Activated T-helper 2 cell treated with anti-CD3 and anti-CD28 coated beads, Interferon-gamma antibody, Interleukin-2, Interleukin-4, amounts not matched to agents 10 μg/mL and 5 μg/mL and 100 μg/mL, durations not matched to agents 14 hours and 24 hours and 36 hours (primary cell): ENCODE results near the gene RBMY1E. TPM values are rescaled to one million over a fixed set of nuclear protein-coding genes. Genes with fewer than 3 reads are reported as not detected.
"Not testable (repeated sequence)": the region's sequence is repeated elsewhere in the genome, so short reads cannot be mapped to it uniquely, and the experiment has no call there.

Source experiments
- DNase-seq: peaks from one replicate; pipeline ENCODE4 v3.0.0; 2021; ENCODE audit warnings: low spot score
- H3K27ac Mint-ChIP-seq: one replicate; pipeline ENCODE4 v1.8.0; 2021; ENCODE audit warnings: mixed read lengths
- H3K27me3 Mint-ChIP-seq: one replicate; pipeline ENCODE4 v1.8.0; 2021; ENCODE audit warnings: low read depth, mixed read lengths
- H3K36me3 Mint-ChIP-seq: one replicate; pipeline ENCODE4 v1.8.0; 2021; ENCODE audit warnings: low read depth, mixed read lengths
- H3K4me1 Mint-ChIP-seq: one replicate; pipeline ENCODE4 v1.8.0; 2021; ENCODE audit warnings: low read depth, mixed read lengths
- H3K4me3 Mint-ChIP-seq: one replicate; pipeline ENCODE4 v1.8.0; 2021; ENCODE audit warnings: low read depth, mild to moderate bottlenecking, moderate library complexity, mixed read lengths
- H3K9me3 Mint-ChIP-seq: one replicate; pipeline ENCODE4 v1.8.0; 2021; ENCODE audit warnings: mixed read lengths
- intact Hi-C: fragments of 100-400 bp; cut with micrococcal nuclease; formaldehyde crosslinking; loops from one replicate; pipeline ENCODE4 v1.15.1; 2023
- total RNA-seq: library from RNA; stranded (reverse); gene quantifications from 2 replicates; pipeline ENCODE4 v1.2.3, GENCODE V29; 2022

Gene RBMY1E
- total RNA-seq: not detected in 2 replicates

- intact Hi-C loops: not testable (repeated sequence)
Measured at GRCh38 chrY:21917932-21918331, at the start of gene RBMY1E. Gene RBMY1E (minus strand): TSS chrY:21918032. CDS start chrY:21916054, 1,978 bp downstream.

GRCh38 chrY:21894426-21894825, 23.4 kb downstream of the RBMY1E start, which contains the start of gene RBMY1D:
Gene RBMY1D (minus strand): TSS chrY:21894526. CDS start chrY:21892513, 2,013 bp downstream.
- DNase-seq, H3K9me3 Mint-ChIP-seq, H3K27me3 Mint-ChIP-seq, H3K36me3 Mint-ChIP-seq, H3K4me3 Mint-ChIP-seq, H3K4me1 Mint-ChIP-seq, H3K27ac Mint-ChIP-seq, intact Hi-C loops: not testable (repeated sequence)

More at GRCh38 chrY:21917932-21918331, at the start of gene RBMY1E:
- not testable (repeated sequence) for H3K4me3 Mint-ChIP-seq, H3K36me3 Mint-ChIP-seq, H3K27ac Mint-ChIP-seq, H3K27me3 Mint-ChIP-seq, DNase-seq, H3K4me1 Mint-ChIP-seq, H3K9me3 Mint-ChIP-seq

DNA sequence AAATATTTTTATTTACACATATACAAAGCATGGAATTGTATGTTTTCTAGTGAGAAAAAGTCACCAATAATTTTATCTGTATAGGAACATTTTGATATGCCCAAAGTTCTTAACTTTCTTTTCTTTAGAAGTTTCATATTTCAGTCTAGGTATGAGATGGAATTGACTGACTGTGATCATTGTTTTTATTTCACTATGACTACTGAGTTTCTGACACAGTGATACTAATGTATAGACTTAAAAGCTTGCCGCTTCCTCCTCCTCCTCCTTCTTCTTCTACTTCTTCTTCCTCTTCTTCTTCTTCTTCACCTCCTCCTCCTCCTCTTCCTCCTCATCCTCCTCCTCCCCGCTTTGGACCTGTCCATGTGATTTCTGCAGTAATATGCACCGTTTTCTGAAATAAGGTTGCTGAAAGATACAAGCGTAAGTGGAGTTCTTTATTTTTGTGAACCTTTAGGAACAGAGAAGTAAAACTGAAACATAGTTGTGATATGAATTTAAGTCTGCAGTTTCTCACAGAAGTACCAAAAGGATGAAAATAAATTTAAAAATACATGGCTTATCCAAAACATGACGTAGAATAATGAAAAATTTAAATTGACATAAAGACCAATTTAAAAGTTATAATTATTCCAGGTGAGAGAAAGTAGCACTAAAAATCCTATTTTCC, 48.3 kb downstream of the RBMY1E start:
- H3K4me1 Mint-ChIP-seq, H3K36me3 Mint-ChIP-seq: not testable (repeated sequence)

More for the DNA sequence above, 48.3 kb downstream of the RBMY1E start:
- H3K4me3 Mint-ChIP-seq, H3K9me3 Mint-ChIP-seq, DNase-seq, H3K27ac Mint-ChIP-seq, H3K27me3 Mint-ChIP-seq, intact Hi-C loops: not testable (repeated sequence)

Other genes starting within 250 kb of the RBMY1E start
- gene RBMY1D, start 23.5 kb downstream of the RBMY1E start, total RNA-seq: not detected in 2 replicates